ENCODE measurements around the gene MYOC. TPM values are rescaled to one million over a fixed set of nuclear protein-coding genes. Genes with fewer than 3 reads are reported as not detected.

Gene MYOC
- total RNA-seq, 1 donor from 2014 or later: not detected

GRCh38 chr1:171585715-171586114 lies 66.8 kb downstream of the MYOC start:
- H3K4me3 Mint-ChIP-seq (ENCODE audit: unreplicated experiment): no peak overlapping the region
- no peak for DNase-seq (ENCODE audit: low spot score)

More at GRCh38 chr1:171585715-171586114, 66.8 kb downstream of the MYOC start:
- Mint-ChIP-seq H3K9me3 (ENCODE audit: unreplicated experiment) (no peaks in the 10 kb centered on the region), H3K36me3 (ENCODE audit: low read depth, unreplicated experiment) (peaks cover 47% of the 10 kb centered on the region), H3K4me1 (ENCODE audit: unreplicated experiment) (no peaks in the 10 kb centered on the region), H3K27me3 (ENCODE audit: unreplicated experiment) (no peaks in the 10 kb centered on the region), H3K27ac (ENCODE audit: unreplicated experiment) (no peak overlapping the region)
- no peak for TF ChIP-seq CTCF (IDR thresholded peaks at IDR 0.05; ENCODE audit: unreplicated experiment)

Other genes with a start within 250 kb of the MYOC start
- gene PRRC2C, start 167.2 kb downstream of the MYOC start, total RNA-seq (ENCODE audit: unreplicated experiment): 248 TPM
- not detected for gene MYOCOS, start 30.4 kb downstream of the MYOC start, total RNA-seq (ENCODE audit: unreplicated experiment)
- gene VAMP4, start 89.4 kb upstream of the MYOC start, total RNA-seq (ENCODE audit: unreplicated experiment): 11.1 TPM
- gene METTL13, start 129.0 kb upstream of the MYOC start, total RNA-seq (ENCODE audit: unreplicated experiment): 22.1 TPM
- 7.7 TPM for gene DNM3, start 188.8 kb upstream of the MYOC start, total RNA-seq (ENCODE audit: unreplicated experiment)

All from endothelial cell (in vitro differentiated cells).